Osteocyte (in vitro differentiated cells): ENCODE results near the gene PAX8. TPM values are rescaled to one million over a fixed set of nuclear protein-coding genes. Genes with fewer than 3 reads are reported as not detected.

Source experiments
- DNase-seq: peaks from one replicate; pipeline ENCODE4 v3.0.0; 2021; ENCODE audit warnings: mixed read lengths; ENCODE audit not compliant: unreplicated experiment; ENCODE audit errors: extremely low spot score
- H3K27ac Mint-ChIP-seq: one replicate; pipeline ENCODE4 v1.8.0; 2021; ENCODE audit warnings: mild to moderate bottlenecking, mixed read lengths; ENCODE audit not compliant: unreplicated experiment
- H3K27me3 Mint-ChIP-seq: one replicate; pipeline ENCODE4 v1.8.0; 2021; ENCODE audit warnings: mixed read lengths; ENCODE audit not compliant: unreplicated experiment
- H3K36me3 Mint-ChIP-seq: one replicate; pipeline ENCODE4 v1.8.0; 2021; ENCODE audit warnings: mixed read lengths; ENCODE audit not compliant: unreplicated experiment
- H3K4me1 Mint-ChIP-seq: one replicate; pipeline ENCODE4 v1.8.0; 2021; ENCODE audit warnings: mixed read lengths; ENCODE audit not compliant: unreplicated experiment
- H3K4me3 Mint-ChIP-seq: one replicate; pipeline ENCODE4 v1.8.0; 2021; ENCODE audit warnings: mild to moderate bottlenecking, moderate library complexity, mixed read lengths; ENCODE audit not compliant: unreplicated experiment
- H3K9me3 Mint-ChIP-seq: one replicate; pipeline ENCODE4 v1.8.0; 2021; ENCODE audit warnings: mixed read lengths; ENCODE audit not compliant: unreplicated experiment
- total RNA-seq: library from RNA; stranded (reverse); gene quantifications from 2 replicates; pipeline ENCODE4 v1.2.1, GENCODE V29; 2021
- TF ChIP-seq, protein P1 (sequence below): fragments of 200-600 bp; sonication (generic); IDR thresholded peaks from 2 replicates; pipeline ENCODE4 v1.5.0; 2021; ENCODE audit warnings: antibody characterized with exemption, mild to moderate bottlenecking, moderate library complexity

Gene PAX8
- total RNA-seq, 1 donor from 2014 or later, result not detected

DNA sequence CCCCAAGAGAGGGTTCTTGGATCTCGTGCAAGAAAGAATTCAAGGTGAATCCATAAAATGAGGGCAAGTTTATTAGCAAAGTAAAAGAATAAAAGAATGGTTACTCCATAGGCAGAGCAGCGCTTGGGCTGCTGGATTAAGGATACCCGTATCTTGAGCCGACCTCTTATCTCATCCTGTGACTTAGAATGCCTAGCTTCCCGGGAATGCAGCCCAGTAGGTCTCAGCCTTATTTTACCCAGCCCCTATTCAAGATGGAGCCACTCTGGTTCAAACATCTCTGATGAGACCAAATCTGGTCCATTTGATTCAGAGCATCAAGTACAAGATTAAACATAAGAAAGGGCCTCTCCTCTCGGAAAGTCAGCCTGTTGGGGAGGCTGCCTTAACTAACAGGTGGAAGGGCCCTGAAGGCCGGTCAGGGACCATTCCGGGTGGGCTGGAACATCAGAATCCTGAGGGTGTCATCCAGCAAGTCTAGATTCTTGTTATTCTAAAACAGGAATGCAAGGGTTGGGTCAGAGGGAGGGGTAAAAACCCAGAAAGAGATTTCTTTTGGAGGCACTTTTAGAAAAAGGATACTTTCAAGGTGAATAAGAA is 99.2 kb downstream of the PAX8 start:
- no peaks in the 10 kb centered on the region for H3K36me3 Mint-ChIP-seq
- TF ChIP-seq, protein P1, sequence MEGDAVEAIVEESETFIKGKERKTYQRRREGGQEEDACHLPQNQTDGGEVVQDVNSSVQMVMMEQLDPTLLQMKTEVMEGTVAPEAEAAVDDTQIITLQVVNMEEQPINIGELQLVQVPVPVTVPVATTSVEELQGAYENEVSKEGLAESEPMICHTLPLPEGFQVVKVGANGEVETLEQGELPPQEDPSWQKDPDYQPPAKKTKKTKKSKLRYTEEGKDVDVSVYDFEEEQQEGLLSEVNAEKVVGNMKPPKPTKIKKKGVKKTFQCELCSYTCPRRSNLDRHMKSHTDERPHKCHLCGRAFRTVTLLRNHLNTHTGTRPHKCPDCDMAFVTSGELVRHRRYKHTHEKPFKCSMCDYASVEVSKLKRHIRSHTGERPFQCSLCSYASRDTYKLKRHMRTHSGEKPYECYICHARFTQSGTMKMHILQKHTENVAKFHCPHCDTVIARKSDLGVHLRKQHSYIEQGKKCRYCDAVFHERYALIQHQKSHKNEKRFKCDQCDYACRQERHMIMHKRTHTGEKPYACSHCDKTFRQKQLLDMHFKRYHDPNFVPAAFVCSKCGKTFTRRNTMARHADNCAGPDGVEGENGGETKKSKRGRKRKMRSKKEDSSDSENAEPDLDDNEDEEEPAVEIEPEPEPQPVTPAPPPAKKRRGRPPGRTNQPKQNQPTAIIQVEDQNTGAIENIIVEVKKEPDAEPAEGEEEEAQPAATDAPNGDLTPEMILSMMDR, result no peak
- H3K4me3 Mint-ChIP-seq, result no peak overlapping the region
- DNase-seq, result no peak
- no peak overlapping the region for H3K27ac Mint-ChIP-seq
- peaks cover 2% of the 10 kb centered on the region for H3K27me3 Mint-ChIP-seq
- peaks cover 3% of the 10 kb centered on the region for H3K4me1 Mint-ChIP-seq
- H3K9me3 Mint-ChIP-seq, result no peaks in the 10 kb centered on the region

DNA sequence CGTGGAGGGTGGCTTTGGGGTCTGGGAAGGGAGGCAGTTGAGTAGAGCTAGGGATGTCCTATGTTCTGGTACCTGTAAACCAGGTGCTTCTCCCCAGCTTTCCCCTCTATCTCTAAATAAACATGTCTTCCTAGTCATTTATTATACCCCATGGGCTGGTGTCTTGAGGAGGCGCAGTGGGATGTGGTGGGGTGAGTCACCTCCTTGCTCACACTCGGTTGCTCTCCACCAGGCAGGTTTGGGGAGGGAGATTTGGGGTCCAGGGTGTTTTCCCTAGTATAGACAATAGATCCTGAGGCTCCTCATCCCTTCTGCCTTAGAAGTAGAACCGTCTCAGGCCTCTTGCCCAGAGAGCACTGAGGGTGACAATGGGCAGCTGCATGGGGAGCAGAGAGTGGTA is 99.8 kb downstream of the PAX8 start:
- DNase-seq, result no peak
- peaks cover 3% of the 10 kb centered on the region for H3K4me1 Mint-ChIP-seq
- H3K27ac Mint-ChIP-seq, result no peak overlapping the region
- H3K27me3 Mint-ChIP-seq, result peaks cover 2% of the 10 kb centered on the region
- TF ChIP-seq, protein P1, result no peak
- no peaks in the 10 kb centered on the region for H3K36me3 Mint-ChIP-seq
- H3K4me3 Mint-ChIP-seq, result no peak overlapping the region
- H3K9me3 Mint-ChIP-seq, result no peaks in the 10 kb centered on the region

DNA sequence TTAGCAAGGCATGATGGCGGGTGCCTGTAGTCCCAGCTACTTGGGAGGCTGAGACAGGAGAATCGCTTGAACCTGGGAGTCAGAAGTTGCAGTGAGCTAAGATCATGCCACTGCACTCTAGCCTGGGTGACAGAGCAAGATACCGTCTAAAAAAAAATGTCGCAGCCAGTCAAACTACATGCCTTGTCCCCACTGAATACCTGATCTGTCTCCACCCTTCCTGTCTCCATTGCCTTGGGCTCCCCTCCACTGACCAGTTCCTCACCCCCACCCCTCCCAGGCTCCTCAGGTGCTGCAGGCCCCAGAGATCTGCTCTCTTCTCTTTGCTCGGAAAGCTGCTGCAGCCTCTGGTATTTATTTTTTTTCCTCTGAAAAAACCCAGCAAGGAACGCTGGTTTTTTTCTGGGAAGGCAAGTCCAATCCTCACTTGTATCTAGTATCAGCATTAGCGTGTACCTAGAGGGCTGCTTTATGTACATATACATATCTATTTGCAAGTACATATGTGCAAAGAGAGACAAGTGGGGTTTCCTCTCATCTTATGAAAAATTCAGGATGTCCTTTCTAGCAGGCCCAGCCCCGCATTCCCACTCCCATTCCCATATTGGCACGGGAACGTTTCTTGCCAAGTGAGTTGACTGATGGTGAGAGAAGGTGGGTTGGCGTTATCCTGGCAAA is 100.5 kb downstream of the PAX8 start:
- H3K9me3 Mint-ChIP-seq, result no peaks in the 10 kb centered on the region
- peaks cover 3% of the 10 kb centered on the region for H3K4me1 Mint-ChIP-seq
- H3K27me3 Mint-ChIP-seq, result peaks cover 2% of the 10 kb centered on the region
- H3K4me3 Mint-ChIP-seq, result no peak overlapping the region
- no peaks in the 10 kb centered on the region for H3K36me3 Mint-ChIP-seq
- no peak for DNase-seq
- H3K27ac Mint-ChIP-seq, result no peak overlapping the region
- TF ChIP-seq, protein P1, result no peak

DNA sequence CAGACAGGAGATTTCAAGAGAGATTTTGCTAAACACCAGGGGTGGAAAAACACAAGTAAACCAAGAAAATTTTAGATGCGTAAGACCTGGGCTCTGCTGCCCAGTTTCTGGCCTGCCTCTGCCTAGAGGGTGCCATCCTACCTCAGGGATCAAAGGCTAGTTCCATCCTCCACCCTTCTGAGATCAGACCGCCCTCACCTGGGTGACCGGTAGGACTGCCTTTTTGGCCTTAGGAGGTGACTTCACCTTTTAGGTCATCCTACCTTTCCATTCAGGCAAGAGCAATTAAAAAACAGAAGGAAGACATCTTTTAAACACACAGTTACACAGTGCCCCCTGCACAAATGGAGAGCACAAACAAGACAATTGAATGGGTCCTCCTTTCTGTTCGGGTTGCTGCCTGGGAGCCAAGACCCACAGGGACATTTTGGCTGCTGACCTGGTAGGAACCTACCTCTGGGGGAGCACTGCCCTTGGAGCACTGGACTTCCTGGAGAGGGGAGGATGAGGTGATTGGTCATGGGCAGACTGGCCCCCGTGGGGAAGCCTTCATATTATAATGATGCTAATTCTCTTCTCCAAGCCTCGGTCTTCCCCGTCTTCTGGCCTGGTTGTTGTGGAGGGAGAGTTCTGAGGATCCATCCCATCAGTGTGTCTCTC is 101.9 kb downstream of the PAX8 start:
- Mint-ChIP-seq H3K27ac (no peak overlapping the region), H3K36me3 (no peaks in the 10 kb centered on the region)

More for the DNA sequence above, 101.9 kb downstream of the PAX8 start:
- TF ChIP-seq, protein P1, result no peak
- Mint-ChIP-seq H3K9me3 (no peaks in the 10 kb centered on the region), H3K27me3 (peaks cover 2% of the 10 kb centered on the region), H3K4me1 (peaks cover 3% of the 10 kb centered on the region), H3K4me3 (no peak overlapping the region)
- no peak for DNase-seq
